ENCODE data around the gene SLC6A3. TPM values are rescaled to one million over a fixed set of nuclear protein-coding genes. Genes with fewer than 3 reads are reported as not detected.

Gene SLC6A3
- total RNA-seq, 2 donors from 2014 or later, result 0.10 to 0.19 TPM

DNA sequence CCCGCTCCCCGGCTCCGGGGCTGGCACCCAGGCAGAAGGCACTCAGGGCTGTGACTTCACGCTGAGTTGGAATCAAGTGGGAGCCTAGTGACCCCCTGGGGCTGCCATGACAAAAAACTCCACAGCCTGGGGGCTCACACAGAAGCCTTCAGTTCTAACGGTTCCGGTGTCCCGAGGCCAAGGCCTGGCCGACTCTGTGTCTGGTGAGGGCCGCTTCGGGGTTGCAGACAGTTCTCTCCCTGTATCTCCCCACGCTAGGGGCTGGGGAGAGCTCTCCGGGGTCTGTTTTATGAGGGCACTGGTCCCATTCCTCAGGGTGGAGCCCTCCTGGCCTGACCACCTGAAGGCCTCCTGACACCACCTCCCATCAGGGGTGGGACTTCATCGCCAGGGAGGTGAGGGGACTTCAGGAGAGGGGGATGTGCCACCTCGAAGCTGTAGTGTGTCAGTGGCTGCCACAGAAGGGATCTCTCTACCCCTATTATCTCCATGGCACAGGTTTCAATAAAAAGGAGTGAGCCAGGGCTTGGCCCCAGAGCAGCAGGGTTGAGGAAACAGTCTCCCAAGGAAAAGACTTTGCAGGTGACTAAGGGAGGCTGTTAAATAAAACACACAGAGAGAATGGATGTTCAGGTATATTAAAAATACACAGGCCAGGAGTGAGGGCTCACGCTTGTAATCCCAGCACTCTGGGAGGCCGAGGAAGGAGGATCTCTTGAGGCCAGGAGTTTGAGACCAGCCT is 1.5 kb upstream of the SLC6A3 start:
- DNase-seq (ENCODE audit: low spot score), result peak; percentile 64
- intact Hi-C loops (cut with DNase I), result no loop called here

DNA sequence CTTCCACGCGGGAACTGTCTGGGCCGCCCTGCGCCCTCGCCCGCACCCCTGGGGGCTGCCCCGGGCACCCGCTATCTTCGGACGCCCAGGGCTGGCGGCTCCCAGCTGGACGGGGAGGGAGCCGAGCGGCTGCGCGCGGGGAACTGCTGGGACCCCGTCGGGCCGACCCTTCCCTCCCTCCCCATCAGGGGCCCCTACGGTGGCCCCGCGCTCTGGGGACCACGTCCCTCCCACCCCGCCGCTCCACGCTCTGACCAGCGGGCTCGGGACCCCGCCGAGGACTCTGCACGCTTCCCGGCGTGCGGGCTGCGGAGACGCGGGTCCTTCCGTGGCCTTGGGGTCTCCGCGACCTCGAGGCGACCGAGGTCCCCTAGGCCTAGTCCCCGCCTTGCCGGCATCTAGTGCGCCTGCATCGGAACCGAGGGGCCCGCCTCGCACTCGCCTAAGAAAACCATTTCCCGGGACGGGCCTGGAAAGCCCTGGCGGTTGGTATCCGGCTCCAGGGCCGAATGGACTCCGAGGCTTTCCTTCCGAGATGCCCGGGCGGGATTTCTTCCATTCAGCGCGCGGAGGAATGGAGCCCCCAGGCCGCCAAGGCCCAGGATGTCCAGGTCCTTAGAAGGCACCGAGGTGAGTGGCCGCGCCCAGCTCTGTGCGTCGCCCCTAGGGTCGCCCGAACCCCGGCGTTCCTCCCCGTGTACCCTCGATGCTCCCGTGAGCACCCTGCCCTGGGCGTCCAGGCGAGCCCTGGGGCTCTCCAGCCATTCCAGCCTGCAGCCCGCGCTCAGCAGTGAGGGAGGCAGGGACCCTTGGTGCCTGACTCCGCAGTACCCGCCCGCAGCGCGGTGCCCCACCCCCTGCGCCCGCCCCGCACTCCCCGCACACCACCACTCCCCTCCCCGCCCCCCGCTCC is 705 bp upstream of the SLC6A3 start:
- peak; percentile 75 for DNase-seq (ENCODE audit: low spot score)
- intact Hi-C loops (cut with DNase I), result no loop called here

DNA sequence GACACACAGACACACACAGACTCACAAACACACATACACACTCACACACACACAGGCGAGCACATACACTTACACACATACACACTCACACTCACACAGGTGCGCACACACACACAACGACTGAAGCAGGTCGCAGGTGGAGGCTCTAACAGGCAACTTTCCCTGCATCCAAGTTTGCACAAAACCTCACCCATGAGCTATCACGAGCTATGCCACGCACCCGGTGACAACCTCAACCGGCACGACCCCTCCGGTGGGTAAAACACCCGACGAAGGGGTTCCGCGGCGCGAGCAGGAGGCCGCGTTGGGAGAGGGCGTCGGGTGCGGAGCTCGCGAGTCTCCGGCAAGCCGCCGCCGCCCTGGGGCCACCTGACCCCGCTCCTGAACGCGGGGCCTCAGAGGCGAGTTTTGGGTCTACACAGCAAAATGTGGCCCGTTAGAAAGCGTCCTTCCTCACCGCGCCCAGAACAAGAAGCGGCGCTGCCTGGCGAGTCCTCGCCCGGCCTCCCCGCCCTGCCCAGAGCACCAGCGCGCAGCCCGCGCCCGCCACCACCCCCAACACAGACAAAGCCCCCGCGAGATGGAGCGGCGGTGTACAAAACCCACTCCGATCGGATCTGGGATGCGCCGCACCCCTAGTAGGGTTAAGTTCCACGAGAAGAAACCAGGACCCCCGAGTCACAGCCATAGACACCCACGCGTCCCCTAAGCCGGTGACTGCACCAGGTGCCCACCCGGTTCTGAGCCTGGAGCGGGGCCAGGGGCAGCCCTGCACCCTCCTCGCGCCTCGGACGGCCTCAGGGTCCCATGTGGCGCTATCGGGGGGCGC is 665 bp downstream of the SLC6A3 start:
- DNase-seq (ENCODE audit: low spot score), result peak; percentile 76
- intact Hi-C loops (cut with DNase I), result no loop called here

DNA sequence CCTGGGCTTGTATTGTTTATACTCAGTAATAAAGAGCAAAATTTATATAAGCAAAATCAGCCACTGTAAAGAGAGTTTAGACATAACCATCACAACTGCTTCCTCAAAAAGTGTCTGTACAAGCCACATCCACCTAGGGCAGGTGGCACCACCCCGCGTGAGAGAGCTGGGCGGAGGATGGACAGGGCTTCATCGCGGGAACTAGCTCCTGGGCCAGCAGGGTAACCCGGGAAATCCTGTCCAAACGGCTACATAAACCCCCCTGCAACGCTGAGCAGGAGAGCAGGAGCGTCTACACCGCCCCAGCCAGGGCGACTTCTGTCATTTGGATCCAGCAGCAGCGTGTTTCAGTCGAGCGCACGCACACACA is 1.3 kb downstream of the SLC6A3 start:
- no peak for DNase-seq (ENCODE audit: low spot score)
- intact Hi-C loops (cut with DNase I), result no loop called here

DNA sequence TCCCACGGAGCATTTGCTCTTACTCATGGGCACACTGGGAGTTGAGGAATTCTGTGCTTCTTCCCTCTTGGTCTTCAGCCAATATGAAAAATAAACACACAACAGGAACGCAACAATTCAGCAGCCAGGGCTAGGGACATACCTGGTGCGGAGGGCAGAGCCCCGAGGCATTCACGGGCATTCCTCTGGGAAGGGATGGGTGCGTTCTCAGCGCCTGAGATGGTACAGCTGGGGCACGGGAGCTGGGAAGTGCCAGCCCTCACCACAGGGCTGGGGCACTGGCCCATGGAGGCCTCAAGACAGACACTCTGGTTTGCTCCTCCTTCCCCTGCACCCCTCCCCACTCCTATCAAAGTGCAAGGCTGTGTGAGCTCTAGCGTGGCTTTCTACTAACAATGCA is 2.1 kb downstream of the SLC6A3 start:
- DNase-seq (ENCODE audit: low spot score), result peak; percentile 34
- intact Hi-C loops (cut with DNase I), result no loop called here

DNA sequence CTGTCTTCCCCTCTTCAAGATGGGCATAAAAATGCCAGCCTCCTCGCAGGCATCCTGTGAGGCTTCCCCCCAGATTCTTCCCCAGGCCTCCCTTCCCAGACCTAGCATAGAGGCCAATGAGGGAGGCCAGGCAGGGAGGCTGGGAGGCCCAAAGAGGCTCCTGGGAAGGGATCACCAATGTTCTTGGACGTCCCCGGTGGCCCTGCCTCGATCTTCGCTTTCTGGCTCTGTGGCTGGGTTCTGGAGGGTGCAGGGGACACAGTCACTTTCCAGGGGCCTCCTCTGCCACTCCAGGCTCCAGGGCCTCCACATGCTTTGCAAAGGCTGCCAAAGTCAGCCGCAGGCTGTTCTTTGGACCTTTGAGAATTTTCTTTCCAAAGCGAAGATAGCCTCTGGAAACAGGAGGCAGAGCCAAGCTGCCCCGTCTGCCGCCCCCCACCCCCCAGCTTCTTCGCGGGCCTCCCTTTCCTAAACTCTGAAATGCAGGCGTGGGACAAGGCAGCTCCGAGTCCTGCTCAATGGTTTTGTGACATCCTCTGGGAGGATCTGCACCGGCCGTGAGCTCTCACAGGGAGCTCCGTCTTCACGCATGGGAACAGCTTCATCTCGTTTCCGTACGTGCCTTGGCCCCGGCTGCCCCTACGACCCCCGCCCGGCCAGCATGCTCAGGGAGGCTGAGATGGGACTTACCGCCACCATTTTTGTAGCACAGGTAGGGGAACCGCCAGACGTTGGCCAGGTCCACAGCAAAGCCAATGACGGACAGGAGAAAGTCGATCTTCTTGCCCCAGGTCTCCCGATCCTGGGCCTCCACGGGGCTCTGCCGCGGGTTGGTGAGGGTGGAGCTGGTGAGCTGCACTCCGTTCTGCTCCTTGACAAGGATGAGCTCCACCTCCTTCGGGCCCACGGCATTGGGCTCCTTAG is 2.8 kb downstream of the SLC6A3 start:
- DNase-seq (ENCODE audit: low spot score), result peak; percentile 46
- intact Hi-C loops (cut with DNase I), result no loop called here

DNA sequence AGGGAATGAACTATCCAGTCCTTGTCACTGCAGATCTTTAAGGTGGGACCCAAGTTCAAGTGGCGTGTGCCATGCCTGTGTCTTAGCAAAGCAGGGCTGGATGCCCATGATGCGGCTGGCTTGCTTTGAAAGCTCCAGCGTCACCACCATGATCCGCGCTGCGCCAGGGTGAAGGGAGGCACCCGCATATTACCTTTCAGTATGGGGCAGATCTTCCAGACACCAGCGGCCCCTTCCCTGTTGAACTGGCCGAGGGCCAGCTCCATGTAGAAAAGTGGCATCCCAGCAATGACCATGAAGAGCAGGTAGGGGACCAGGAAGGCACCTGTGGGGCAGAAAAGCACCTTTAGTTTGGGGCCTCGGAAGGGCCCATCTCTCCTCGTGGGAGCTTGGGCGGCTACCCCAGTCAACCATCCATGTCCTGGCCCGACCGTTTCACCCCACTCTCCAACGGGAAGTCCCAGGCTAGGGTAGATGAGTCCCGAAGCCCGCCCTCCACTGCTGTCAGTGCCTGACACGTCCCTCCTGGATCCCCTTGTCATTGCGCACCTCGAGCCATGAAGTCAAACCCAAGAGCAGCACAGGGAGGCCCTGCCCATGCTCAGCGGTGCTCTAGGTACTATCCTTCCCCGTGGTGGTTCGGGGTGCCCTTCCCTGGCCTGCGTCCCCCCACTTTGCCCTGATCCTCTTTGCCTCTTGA is 3.9 kb downstream of the SLC6A3 start:
- intact Hi-C loops (cut with DNase I), result no loop called here
- peak; percentile 69 for DNase-seq (ENCODE audit: low spot score)

DNA sequence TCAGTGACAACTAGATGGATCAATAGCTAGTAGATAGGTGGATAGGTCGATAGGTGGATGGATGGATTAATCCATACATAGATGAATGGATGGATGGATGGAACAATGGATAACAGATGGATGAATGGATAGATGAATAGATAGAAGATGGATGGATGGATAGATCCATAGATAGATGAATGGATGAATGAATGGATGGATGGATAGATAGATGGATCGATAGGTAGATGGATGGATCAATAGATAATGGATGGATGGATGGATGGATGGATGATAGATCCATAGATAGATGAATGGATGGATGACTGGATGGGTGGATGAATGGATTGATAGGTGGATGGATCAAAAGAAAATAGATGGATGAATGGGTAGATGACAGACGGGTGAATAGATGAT is 5.1 kb downstream of the SLC6A3 start:
- DNase-seq (ENCODE audit: low spot score), result no peak
- intact Hi-C loops (cut with DNase I), result no loop called here

DNA sequence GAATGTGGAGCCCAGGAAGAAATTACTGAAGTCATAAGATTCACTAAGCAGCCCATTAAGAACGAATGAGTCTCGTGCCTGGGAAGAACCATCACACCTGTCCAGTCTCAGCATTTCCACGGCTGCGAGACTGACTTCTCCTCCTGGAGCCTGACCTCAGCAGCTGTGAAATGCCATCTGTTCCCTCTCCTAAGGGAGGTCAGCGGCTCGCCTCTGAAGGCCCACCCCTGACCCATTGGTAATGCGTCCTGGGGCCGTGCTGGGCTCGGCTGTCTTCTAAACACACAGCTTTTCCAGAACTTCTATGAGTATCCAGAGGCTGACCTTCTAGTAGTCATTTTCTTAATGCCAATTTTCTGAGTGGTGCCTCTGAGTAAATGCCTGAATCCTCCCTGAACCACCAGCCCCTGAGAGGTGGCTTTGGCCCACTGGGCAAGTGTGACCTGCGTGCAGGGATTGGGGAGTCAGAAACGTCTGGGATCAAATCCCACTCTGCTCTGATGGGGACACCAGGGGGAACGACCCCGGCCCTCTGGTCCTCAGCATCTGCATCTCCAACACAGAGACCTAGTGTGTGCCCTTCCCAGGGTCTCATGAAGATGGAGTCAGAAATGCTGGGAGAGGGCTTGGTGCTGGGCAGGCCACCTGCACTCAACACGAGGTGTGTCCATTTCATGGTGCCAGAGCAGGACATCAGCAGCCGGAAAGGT is 5.7 kb downstream of the SLC6A3 start:
- DNase-seq (ENCODE audit: low spot score), result no peak
- intact Hi-C loops (cut with DNase I), result no loop called here

DNA sequence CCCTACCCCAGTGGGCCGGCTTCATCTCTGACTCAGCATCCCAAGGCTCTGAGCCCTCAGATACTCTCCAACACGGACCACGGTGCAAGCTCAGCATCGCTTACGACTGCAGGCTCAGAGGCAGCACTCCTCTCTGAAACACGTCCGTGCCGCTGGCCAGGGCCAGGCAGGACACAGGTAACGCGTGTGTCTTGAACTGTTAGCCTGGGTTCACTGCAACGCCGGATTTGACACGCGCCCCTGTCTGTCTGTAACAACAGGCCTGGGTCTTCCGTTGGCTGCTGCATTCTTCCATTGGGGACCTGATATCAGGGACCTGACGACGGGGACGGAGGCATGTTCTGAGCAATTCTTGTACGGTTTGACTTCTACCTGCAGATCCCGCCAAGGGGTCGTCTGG is 6.4 kb downstream of the SLC6A3 start:
- DNase-seq (ENCODE audit: low spot score), result no peak
- intact Hi-C loops (cut with DNase I), result no loop called here

DNA sequence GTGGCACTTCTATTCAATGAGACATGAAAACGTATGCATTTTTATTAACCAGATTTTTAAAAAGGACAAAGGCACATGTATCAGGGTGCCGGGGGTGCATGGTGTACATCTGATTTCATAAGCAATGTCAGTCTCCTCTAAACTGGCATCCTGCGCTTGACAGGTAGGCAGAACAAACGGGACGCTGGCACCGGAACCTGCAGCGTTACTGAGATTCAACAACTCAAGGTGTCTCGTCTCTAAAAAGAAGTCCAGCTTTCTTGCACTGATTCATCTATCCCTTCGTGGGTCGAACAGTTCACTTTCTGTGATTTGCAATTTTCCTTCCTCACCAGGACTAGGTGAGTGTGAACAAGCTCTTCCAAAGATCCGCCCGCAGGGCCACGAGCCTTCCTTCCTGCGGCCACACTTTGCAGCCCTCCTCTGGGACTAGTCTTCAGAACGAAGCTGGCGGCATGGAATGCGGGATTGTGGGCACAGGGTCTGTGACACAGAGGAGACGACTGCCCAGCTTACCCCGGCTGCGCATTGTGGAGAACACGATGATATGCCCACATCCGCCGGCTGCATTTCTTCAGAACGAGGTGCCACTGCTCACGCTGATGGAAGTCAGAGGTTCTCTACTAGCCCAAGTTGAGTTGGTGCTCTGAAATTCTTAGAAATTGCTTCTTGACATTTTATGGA is 7.2 kb downstream of the SLC6A3 start:
- intact Hi-C loops (cut with DNase I), result no loop called here
- no peak for DNase-seq (ENCODE audit: low spot score)

DNA sequence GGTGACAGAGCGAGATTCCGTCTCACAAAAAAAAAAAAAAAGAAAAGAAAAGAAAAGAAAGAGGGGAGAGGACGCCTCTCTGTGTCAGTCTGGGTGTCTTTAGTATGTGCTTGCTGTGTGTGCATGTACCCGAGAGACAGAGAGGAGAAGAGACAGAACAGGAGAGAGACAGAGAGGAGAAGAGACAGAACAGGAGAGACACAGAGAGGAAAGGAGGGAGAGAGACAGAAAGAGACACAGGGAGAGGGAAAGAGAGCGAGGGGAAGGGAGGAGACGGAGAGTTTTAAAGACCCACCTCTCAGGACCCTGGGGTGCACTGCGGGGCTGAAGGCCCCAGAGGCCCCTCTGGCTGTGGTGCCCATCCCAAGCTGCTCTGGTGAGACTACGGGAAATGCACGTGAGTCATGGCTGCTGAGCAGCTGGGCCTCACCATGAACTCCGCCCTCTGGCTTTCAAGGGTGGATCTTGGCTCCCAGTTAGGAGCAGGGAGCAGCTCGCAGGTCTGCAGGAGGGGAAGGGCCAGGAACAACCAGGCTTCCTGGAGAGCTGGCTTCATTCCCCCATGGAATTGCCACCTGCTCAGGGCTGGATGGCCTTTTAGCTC is 7.9 kb downstream of the SLC6A3 start:
- no peak for DNase-seq (ENCODE audit: low spot score)
- intact Hi-C loops (cut with DNase I), result no loop called here

DNA sequence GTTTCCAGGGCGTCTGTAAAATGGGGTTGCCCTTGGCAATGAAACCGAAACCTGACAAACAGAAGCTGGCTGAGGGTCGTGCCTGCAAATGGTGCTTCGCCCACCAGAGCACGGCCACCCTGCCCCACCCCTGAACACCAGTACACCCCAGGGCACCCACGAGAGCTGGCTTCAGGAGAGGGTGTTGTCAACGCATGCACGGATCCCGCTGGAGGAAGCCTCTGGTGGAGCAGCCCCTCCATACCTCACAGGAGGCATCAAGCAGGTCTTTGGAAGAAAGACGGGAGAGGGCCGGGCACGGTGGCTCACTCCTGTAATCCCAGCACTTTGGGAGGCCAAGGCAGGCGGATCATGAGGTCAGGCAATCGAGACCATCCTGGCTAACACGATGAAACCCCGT is 8.6 kb downstream of the SLC6A3 start:
- DNase-seq (ENCODE audit: low spot score), result peak; percentile 57
- intact Hi-C loops (cut with DNase I), result no loop called here

DNA sequence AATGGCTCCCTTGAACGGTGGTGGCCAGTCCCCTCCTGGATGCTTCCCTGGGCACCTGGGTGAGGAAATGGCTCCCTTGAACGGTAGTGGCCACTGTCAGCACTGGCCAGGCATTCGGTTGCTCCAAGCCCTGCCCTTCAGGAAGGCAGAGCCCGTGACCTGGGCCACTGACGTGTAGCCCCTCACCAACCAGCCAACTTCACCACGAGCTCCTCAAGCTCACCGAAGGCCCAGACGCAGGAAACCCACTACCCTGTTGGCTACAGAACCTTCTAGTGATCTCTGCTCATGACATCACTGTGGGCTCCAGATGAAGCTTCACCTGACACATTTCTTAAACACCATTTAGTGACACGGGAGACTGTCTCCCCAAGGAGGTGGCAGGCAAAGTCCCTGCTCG is 9.2 kb downstream of the SLC6A3 start:
- peak; percentile 29 for DNase-seq (ENCODE audit: low spot score)
- intact Hi-C loops (cut with DNase I), result no loop called here

DNA sequence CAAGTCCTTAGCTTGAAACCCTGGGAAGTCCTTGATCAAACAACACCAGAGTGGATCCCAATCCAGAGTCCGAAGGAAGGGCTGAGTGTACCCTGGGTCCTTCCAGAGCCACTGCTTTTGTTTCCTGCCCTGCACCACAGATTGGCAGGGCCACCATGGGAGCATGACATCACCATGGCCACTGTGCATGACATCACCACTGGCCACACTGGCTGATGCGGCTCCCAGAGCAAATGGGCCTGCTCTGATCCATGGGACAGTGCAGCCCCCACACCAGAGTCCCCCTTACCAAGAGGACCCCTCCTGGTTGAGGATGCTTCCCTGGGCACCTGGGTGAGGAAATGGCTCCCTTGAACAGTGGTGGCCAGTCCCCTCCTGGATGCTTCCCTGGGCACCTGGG is 9.9 kb downstream of the SLC6A3 start:
- intact Hi-C loops (cut with DNase I), result no loop called here
- peak; percentile 52 for DNase-seq (ENCODE audit: low spot score)

DNA sequence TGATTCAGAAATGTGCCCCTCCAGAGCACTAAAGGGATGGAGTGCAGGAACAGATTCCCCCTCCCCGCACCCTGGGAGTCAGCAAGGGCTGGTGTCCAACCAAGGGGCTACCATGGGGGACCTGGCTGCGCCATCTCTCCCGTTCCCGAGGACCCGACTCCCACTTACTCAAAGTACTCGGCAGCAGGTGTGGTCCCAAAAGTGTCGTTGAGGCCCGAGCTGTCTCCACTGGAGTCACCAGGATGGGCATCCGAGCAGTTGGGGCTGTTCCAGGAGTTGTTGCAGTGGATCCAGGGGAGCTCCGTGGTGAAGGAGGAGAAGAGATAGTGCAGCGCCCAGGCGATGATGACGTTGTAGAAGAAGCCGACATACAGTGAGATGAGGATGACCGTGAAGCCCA is 12.9 kb downstream of the SLC6A3 start:
- DNase-seq (ENCODE audit: low spot score), result peak; percentile 62

DNA sequence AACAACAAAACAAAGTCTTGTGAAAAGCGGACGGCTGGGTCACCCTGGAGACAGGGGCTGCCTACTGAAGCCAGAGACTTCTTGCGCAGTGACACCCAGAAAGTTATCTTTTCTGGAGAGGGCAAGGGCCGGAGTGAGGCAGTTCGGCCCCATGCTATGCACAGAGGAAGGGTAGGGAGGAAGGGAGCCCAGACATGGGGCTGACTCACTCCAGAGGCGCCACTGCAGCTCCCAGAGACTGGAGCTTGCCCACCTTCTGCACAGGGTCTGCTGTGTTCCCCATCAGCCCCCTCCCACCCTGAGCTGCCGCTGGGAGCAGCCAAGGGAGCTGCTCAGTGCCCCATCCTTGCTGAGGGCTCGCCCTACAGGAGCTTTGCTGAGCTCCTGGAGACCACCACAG is 13.3 kb downstream of the SLC6A3 start:
- no peak for DNase-seq (ENCODE audit: low spot score)
- intact Hi-C loops (cut with DNase I), result no loop called here

More for the DNA sequence above, 12.9 kb downstream of the SLC6A3 start:
- intact Hi-C loops (cut with DNase I), result no loop called here

Measured in posterior vena cava (tissue), 2 donors.